ENCODE data around the gene TCF12. TPM values are rescaled to one million over a fixed set of nuclear protein-coding genes. Genes with fewer than 3 reads are reported as not detected.

Gene TCF12
- polyA plus RNA-seq, 1 donor, result 69.4 TPM

GRCh38 chr15:57057134-57057930 is 138.9 kb downstream of the TCF12 start:
- no peaks in the 10 kb centered on the region for H3K36me3 ChIP-seq (ENCODE audit: control insufficient read depth, insufficient read depth, low read length)
- no peak for DNase-seq
- H3K4me1 ChIP-seq (ENCODE audit: control insufficient read depth, insufficient read depth, low read length), result peaks cover 11% of the 10 kb centered on the region
- H3K27me3 ChIP-seq (ENCODE audit: control insufficient read depth, insufficient read depth, low read length), result no peaks in the 10 kb centered on the region
- no CpG with 5 or more reads among the region's 3 CpGs for WGBS (ENCODE audit: insufficient coverage, low lambda C conversion rate)
- no peaks in the 10 kb centered on the region for H3K9me3 ChIP-seq (ENCODE audit: control insufficient read depth, low read depth, low read length)
- no peak overlapping the region for H3K27ac ChIP-seq (ENCODE audit: low read length)
- no peak overlapping the region for H3K4me3 ChIP-seq (ENCODE audit: low read length)

- Histone ChIP-seq H3K27ac (ENCODE audit: low read length) (no peak overlapping the region), H3K9me3 (ENCODE audit: control insufficient read depth, low read depth, low read length) (no peaks in the 10 kb centered on the region), H3K36me3 (ENCODE audit: control insufficient read depth, insufficient read depth, low read length) (no peaks in the 10 kb centered on the region), H3K27me3 (ENCODE audit: control insufficient read depth, insufficient read depth, low read length) (no peaks in the 10 kb centered on the region), H3K4me3 (ENCODE audit: low read length) (no peak overlapping the region), H3K4me1 (ENCODE audit: control insufficient read depth, insufficient read depth, low read length) (peaks cover 6% of the 10 kb centered on the region)
- DNase-seq, result no peak
- WGBS (ENCODE audit: insufficient coverage, low lambda C conversion rate), result 100% methylated on average over 1 of the region's 2 CpGs
Observed at GRCh38 chr15:57059026-57059660, 140.7 kb downstream of the TCF12 start.

- WGBS (ENCODE audit: insufficient coverage, low lambda C conversion rate), result no CpG with 5 or more reads among the region's 2 CpGs
- DNase-seq, result no peak
- no peaks in the 10 kb centered on the region for H3K36me3 ChIP-seq (ENCODE audit: control insufficient read depth, insufficient read depth, low read length)
- H3K4me1 ChIP-seq (ENCODE audit: control insufficient read depth, insufficient read depth, low read length), result no peaks in the 10 kb centered on the region
- no peaks in the 10 kb centered on the region for H3K9me3 ChIP-seq (ENCODE audit: control insufficient read depth, low read depth, low read length)
- H3K27ac ChIP-seq (ENCODE audit: low read length), result no peak overlapping the region
- no peak overlapping the region for H3K4me3 ChIP-seq (ENCODE audit: low read length)
- no peaks in the 10 kb centered on the region for H3K27me3 ChIP-seq (ENCODE audit: control insufficient read depth, insufficient read depth, low read length)
Observed at GRCh38 chr15:57060799-57061198, 142.4 kb downstream of the TCF12 start.

GRCh38 chr15:57061281-57061680 is 142.8 kb downstream of the TCF12 start:
- Histone ChIP-seq H3K36me3 (ENCODE audit: control insufficient read depth, insufficient read depth, low read length) (no peaks in the 10 kb centered on the region), H3K4me1 (ENCODE audit: control insufficient read depth, insufficient read depth, low read length) (no peaks in the 10 kb centered on the region), H3K4me3 (ENCODE audit: low read length) (no peak overlapping the region), H3K9me3 (ENCODE audit: control insufficient read depth, low read depth, low read length) (no peaks in the 10 kb centered on the region), H3K27me3 (ENCODE audit: control insufficient read depth, insufficient read depth, low read length) (no peaks in the 10 kb centered on the region), H3K27ac (ENCODE audit: low read length) (no peak overlapping the region)
- no CpG with 5 or more reads among the region's 2 CpGs for WGBS (ENCODE audit: insufficient coverage, low lambda C conversion rate)
- no peak for DNase-seq

- H3K27me3 ChIP-seq (ENCODE audit: control insufficient read depth, insufficient read depth, low read length), result no peaks in the 10 kb centered on the region
- H3K9me3 ChIP-seq (ENCODE audit: control insufficient read depth, low read depth, low read length), result no peaks in the 10 kb centered on the region
- no peak overlapping the region for H3K4me3 ChIP-seq (ENCODE audit: low read length)
- H3K36me3 ChIP-seq (ENCODE audit: control insufficient read depth, insufficient read depth, low read length), result no peaks in the 10 kb centered on the region
- H3K4me1 ChIP-seq (ENCODE audit: control insufficient read depth, insufficient read depth, low read length), result no peaks in the 10 kb centered on the region
- WGBS (ENCODE audit: insufficient coverage, low lambda C conversion rate), result no CpG with 5 or more reads among the region's 2 CpGs
- no peak for DNase-seq
- H3K27ac ChIP-seq (ENCODE audit: low read length), result no peak overlapping the region
Observed at GRCh38 chr15:57061696-57062095, 143.3 kb downstream of the TCF12 start.

- H3K27ac ChIP-seq (ENCODE audit: low read length), result no peak overlapping the region
- H3K4me3 ChIP-seq (ENCODE audit: low read length), result no peak overlapping the region
- no peak for DNase-seq
- H3K27me3 ChIP-seq (ENCODE audit: control insufficient read depth, insufficient read depth, low read length), result no peaks in the 10 kb centered on the region
- H3K4me1 ChIP-seq (ENCODE audit: control insufficient read depth, insufficient read depth, low read length), result no peaks in the 10 kb centered on the region
- H3K36me3 ChIP-seq (ENCODE audit: control insufficient read depth, insufficient read depth, low read length), result peaks cover 3% of the 10 kb centered on the region
- H3K9me3 ChIP-seq (ENCODE audit: control insufficient read depth, low read depth, low read length), result no peaks in the 10 kb centered on the region
Observed at GRCh38 chr15:57064033-57064432, 145.6 kb downstream of the TCF12 start.

- 83% methylated on average over 1 of the region's 2 CpGs for WGBS (ENCODE audit: insufficient coverage, low lambda C conversion rate)
- Histone ChIP-seq H3K36me3 (ENCODE audit: control insufficient read depth, insufficient read depth, low read length) (peaks cover 3% of the 10 kb centered on the region), H3K9me3 (ENCODE audit: control insufficient read depth, low read depth, low read length) (no peaks in the 10 kb centered on the region), H3K27me3 (ENCODE audit: control insufficient read depth, insufficient read depth, low read length) (no peaks in the 10 kb centered on the region), H3K4me3 (ENCODE audit: low read length) (no peak overlapping the region), H3K4me1 (ENCODE audit: control insufficient read depth, insufficient read depth, low read length) (no peaks in the 10 kb centered on the region), H3K27ac (ENCODE audit: low read length) (no peak overlapping the region)
- DNase-seq, result no peak
Observed at GRCh38 chr15:57069423-57069822, 151.0 kb downstream of the TCF12 start.

- H3K36me3 ChIP-seq (ENCODE audit: control insufficient read depth, insufficient read depth, low read length), result peaks cover 3% of the 10 kb centered on the region
- H3K4me1 ChIP-seq (ENCODE audit: control insufficient read depth, insufficient read depth, low read length), result no peaks in the 10 kb centered on the region
- no peaks in the 10 kb centered on the region for H3K9me3 ChIP-seq (ENCODE audit: control insufficient read depth, low read depth, low read length)
- DNase-seq, result no peak
- H3K27me3 ChIP-seq (ENCODE audit: control insufficient read depth, insufficient read depth, low read length), result no peaks in the 10 kb centered on the region
- no CpG with 5 or more reads among the region's 1 CpG for WGBS (ENCODE audit: insufficient coverage, low lambda C conversion rate)
- no peak overlapping the region for H3K27ac ChIP-seq (ENCODE audit: low read length)
- H3K4me3 ChIP-seq (ENCODE audit: low read length), result no peak overlapping the region
Observed at GRCh38 chr15:57070674-57071073, 152.2 kb downstream of the TCF12 start.

- 20% methylated on average over 1 of the region's 5 CpGs for WGBS (ENCODE audit: insufficient coverage, low lambda C conversion rate)
- H3K27ac ChIP-seq (ENCODE audit: low read length), result no peak overlapping the region
- H3K4me1 ChIP-seq (ENCODE audit: control insufficient read depth, insufficient read depth, low read length), result peaks cover 4% of the 10 kb centered on the region
- H3K27me3 ChIP-seq (ENCODE audit: control insufficient read depth, insufficient read depth, low read length), result no peaks in the 10 kb centered on the region
- peaks cover 2% of the 10 kb centered on the region for H3K36me3 ChIP-seq (ENCODE audit: control insufficient read depth, insufficient read depth, low read length)
- DNase-seq, result no peak
- H3K9me3 ChIP-seq (ENCODE audit: control insufficient read depth, low read depth, low read length), result no peaks in the 10 kb centered on the region
- no peak overlapping the region for H3K4me3 ChIP-seq (ENCODE audit: low read length)
Observed at GRCh38 chr15:57079446-57079845, 161.0 kb downstream of the TCF12 start.

GRCh38 chr15:57079931-57080620 is 161.6 kb downstream of the TCF12 start:
- Histone ChIP-seq H3K27me3 (ENCODE audit: control insufficient read depth, insufficient read depth, low read length) (no peaks in the 10 kb centered on the region), H3K4me1 (ENCODE audit: control insufficient read depth, insufficient read depth, low read length) (peaks cover 4% of the 10 kb centered on the region), H3K4me3 (ENCODE audit: low read length) (no peak overlapping the region), H3K36me3 (ENCODE audit: control insufficient read depth, insufficient read depth, low read length) (peaks cover 2% of the 10 kb centered on the region), H3K9me3 (ENCODE audit: control insufficient read depth, low read depth, low read length) (no peaks in the 10 kb centered on the region), H3K27ac (ENCODE audit: low read length) (no peak overlapping the region)
- no peak for DNase-seq
- 100% methylated on average over 1 of the region's 4 CpGs for WGBS (ENCODE audit: insufficient coverage, low lambda C conversion rate)

Measured in large intestine (tissue), 3 donors.